DND-41 (cell line): ENCODE data around the gene ZNF512.

Experiments used
- ATAC-seq: fragments of 200-7000 bp; cut with Tn5 transposase; 3 replicates; pipeline ENCODE4 v1.9.1; 2021; ENCODE audit warnings: low read depth; ENCODE audit not compliant: insufficient read depth
- DNase-seq: peaks from one replicate; pipeline ENCODE4 v3.0.0-alpha.2; 2020
- H2AFZ ChIP-seq: 2 replicates; pipeline ENCODE4 v1.6.0; 2012; ENCODE audit warnings: low read depth, low read length
- H3K27ac ChIP-seq: 2 replicates; pipeline ENCODE4 v1.5.1; 2012; ENCODE audit warnings: low read length, inconsistent platforms
- H3K27me3 ChIP-seq: fragments of 200-600 bp; sonication (generic); 2 replicates; pipeline ENCODE4 v1.6.0; 2012; ENCODE audit warnings: low read length, mild to moderate bottlenecking, inconsistent platforms; ENCODE audit not compliant: insufficient read depth, poor library complexity
- H3K36me3 ChIP-seq: 2 replicates; pipeline ENCODE4 v1.5.1; 2012; ENCODE audit warnings: low read length, inconsistent platforms; ENCODE audit not compliant: insufficient read depth
- H3K4me1 ChIP-seq: 2 replicates; pipeline ENCODE4 v1.5.1; 2012; ENCODE audit warnings: mild to moderate bottlenecking, low read length; ENCODE audit not compliant: insufficient read depth
- H3K4me2 ChIP-seq: 2 replicates; pipeline ENCODE4 v1.6.0; 2012; ENCODE audit warnings: mild to moderate bottlenecking, moderate library complexity, low read length, inconsistent platforms; ENCODE audit not compliant: insufficient read depth
- H3K4me3 ChIP-seq, 2 experiments: fragments of 200-600 bp in 1 of 2; shearing (Covaris generic) in 1 of 2; 2 replicates each; pipeline ENCODE4 v1.5.1; 2012 to 2016; ENCODE audit warnings: inconsistent platforms in 2 of 2, low read length in 2 of 2, mild to moderate bottlenecking in 2 of 2, low read depth in 1 of 2, moderate library complexity in 1 of 2
- H3K79me2 ChIP-seq: 2 replicates; pipeline ENCODE4 v1.6.0; 2012; ENCODE audit warnings: low read length, inconsistent platforms; ENCODE audit not compliant: insufficient read depth
- H3K9ac ChIP-seq: 2 replicates; pipeline ENCODE4 v1.6.0; 2012; ENCODE audit warnings: low read depth, mild to moderate bottlenecking, inconsistent platforms, low read length, moderate library complexity
- H3K9me3 ChIP-seq: 2 replicates; pipeline ENCODE4 v1.5.1; 2012; ENCODE audit warnings: low read length, moderate library complexity, mild to moderate bottlenecking, inconsistent platforms; ENCODE audit not compliant: insufficient read depth, severe bottlenecking
- H4K20me1 ChIP-seq: 2 replicates; pipeline ENCODE4 v1.6.0; 2012; ENCODE audit warnings: low read length; ENCODE audit not compliant: insufficient read depth
- EZH2 ChIP-seq: IDR thresholded peaks from 3 replicates; pipeline ENCODE4 v1.6.1; 2012; ENCODE audit warnings: borderline replicate concordance, low read depth, mild to moderate bottlenecking, moderate library complexity, low read length, inconsistent platforms; ENCODE audit not compliant: severe bottlenecking
- TF ChIP-seq, protein P1 (sequence below): IDR thresholded peaks from 2 replicates; pipeline ENCODE4 v1.5.1; 2012; ENCODE audit warnings: borderline replicate concordance, low read length, moderate library complexity, mild to moderate bottlenecking; ENCODE audit not compliant: poor library complexity, severe bottlenecking; ENCODE audit errors: extremely low read depth

The ZNF512 gene

DNA sequence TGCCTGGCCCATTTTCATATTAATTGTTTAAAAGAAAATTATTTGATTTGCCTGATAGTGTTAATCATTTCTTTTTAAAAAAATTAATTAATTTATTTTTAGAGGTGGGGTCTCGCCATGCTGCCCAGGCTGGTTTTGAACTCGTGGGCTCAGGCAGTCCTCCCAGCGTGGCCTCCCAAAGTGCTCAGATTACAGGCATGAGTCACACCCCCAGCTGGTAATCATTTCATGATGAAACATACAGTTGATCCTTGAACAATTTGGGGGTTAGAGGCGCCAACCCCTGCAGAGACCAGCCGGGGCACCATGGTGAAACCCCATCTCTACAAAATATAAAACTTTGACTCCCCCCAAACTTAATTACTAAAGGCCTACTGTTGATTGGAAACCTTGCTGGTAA is 53.9 kb downstream of the ZNF512 start:
- ATAC-seq (no peak), DNase-seq (no peak)
- Histone ChIP-seq H3K27ac (no peak overlapping the region), H2AFZ (no peak overlapping the region), H3K4me1 (no peaks in the 10 kb centered on the region), H3K4me2 (no peak overlapping the region), H3K9me3 (no peaks in the 10 kb centered on the region), H3K9ac (no peak overlapping the region), H3K27me3 (no peaks in the 10 kb centered on the region), H3K79me2 (0 out of 2 replicates have a peak, but pooled peaks cover 3% of the 10 kb centered on the region), H3K36me3 (peaks cover 91% of the 10 kb centered on the region), H3K4me3 (no peak overlapping the region), H4K20me1 (no peaks in the 10 kb centered on the region)
- no peak for TF ChIP-seq EZH2
- TF ChIP-seq, protein P1, sequence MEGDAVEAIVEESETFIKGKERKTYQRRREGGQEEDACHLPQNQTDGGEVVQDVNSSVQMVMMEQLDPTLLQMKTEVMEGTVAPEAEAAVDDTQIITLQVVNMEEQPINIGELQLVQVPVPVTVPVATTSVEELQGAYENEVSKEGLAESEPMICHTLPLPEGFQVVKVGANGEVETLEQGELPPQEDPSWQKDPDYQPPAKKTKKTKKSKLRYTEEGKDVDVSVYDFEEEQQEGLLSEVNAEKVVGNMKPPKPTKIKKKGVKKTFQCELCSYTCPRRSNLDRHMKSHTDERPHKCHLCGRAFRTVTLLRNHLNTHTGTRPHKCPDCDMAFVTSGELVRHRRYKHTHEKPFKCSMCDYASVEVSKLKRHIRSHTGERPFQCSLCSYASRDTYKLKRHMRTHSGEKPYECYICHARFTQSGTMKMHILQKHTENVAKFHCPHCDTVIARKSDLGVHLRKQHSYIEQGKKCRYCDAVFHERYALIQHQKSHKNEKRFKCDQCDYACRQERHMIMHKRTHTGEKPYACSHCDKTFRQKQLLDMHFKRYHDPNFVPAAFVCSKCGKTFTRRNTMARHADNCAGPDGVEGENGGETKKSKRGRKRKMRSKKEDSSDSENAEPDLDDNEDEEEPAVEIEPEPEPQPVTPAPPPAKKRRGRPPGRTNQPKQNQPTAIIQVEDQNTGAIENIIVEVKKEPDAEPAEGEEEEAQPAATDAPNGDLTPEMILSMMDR: no peak

DNA sequence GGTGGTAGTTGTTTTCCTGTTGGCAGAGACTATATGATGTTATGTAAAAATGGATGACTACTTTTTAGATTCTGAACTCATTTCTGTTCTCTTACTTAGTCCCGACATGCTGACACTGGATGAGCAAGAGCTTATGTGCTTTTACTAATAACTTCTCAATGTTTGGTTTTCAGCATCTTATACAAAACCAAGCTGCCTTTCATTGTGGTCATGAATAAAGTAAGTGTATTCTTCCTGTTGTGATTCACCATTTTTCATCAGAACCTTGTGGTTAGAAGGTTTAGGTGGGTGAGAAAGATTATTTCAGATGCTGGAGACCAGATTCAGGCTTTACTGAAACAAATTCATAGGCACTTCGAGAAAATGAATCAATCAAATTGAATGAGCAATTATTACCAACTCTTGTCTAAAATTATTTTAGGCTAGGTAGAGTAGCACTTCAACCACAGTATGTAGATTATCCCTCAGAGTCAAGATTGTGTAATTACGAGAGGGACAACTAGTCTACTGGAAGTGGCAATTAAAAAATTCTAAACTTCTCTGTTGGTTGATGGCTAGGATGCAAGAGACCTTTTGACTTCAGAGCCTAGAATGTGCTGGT is 55.3 kb downstream of the ZNF512 start:
- Histone ChIP-seq H3K36me3 (peaks cover 88% of the 10 kb centered on the region), H4K20me1 (no peaks in the 10 kb centered on the region), H3K4me3 (no peak overlapping the region), H3K27me3 (no peaks in the 10 kb centered on the region), H2AFZ (no peak overlapping the region), H3K9ac (no peak overlapping the region), H3K27ac (no peak overlapping the region), H3K4me2 (no peak overlapping the region), H3K9me3 (no peaks in the 10 kb centered on the region), H3K4me1 (no peaks in the 10 kb centered on the region), H3K79me2 (no peaks in the 10 kb centered on the region)
- DNase-seq (no peak), ATAC-seq (no peak)
- TF ChIP-seq, protein P1: no peak
- no peak for TF ChIP-seq EZH2

DNA sequence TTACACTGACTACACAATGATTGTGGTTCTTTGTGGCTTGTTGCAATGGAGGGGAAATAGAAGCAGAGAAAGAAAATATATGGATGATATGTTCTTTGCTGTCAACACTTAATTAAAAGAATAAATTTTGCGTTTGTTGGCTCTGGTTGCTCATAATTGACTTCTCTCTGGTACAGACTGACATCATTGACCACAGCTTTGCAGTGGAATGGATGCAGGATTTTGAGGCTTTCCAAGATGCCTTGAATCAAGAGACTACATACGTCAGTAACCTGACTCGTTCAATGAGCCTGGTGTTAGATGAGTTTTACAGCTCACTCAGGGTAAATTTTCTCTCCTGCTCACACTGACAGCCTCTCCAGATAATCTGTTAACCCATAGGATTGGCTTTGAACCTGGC is 55.9 kb downstream of the ZNF512 start:
- Histone ChIP-seq H3K27ac (no peak overlapping the region), H4K20me1 (no peaks in the 10 kb centered on the region), H3K4me1 (no peaks in the 10 kb centered on the region), H3K27me3 (no peaks in the 10 kb centered on the region), H3K4me2 (no peak overlapping the region), H3K79me2 (no peaks in the 10 kb centered on the region), H3K9ac (no peak overlapping the region), H3K9me3 (no peaks in the 10 kb centered on the region), H3K4me3 (no peak overlapping the region), H3K36me3 (peaks cover 89% of the 10 kb centered on the region), H2AFZ (no peak overlapping the region)
- ATAC-seq (no peak), DNase-seq (no peak)
- TF ChIP-seq, protein P1: no peak
- TF ChIP-seq EZH2: no peak
